Psoas muscle (tissue), 8 donors: ENCODE results near the gene MCTP1. TPM values are rescaled to one million over a fixed set of nuclear protein-coding genes. Genes with fewer than 3 reads are reported as not detected.

Source experiments
- ATAC-seq, 4 donors: fragments of 200-7000 bp; cut with Tn5 transposase; one replicate each; pipeline ENCODE4 v1.9.1; 2020; ENCODE audit warnings: moderate library complexity in 3 of 4, mild to moderate bottlenecking in 2 of 4
- DNase-seq, 2 donors: peaks; one replicate each; pipeline ENCODE4 v3.0.0-alpha.2; 2020
- H3K27ac ChIP-seq: fragments of 200-600 bp; one replicate; pipeline ENCODE4 v1.8.0; 2022
- H3K27me3 ChIP-seq, 3 donors: fragments of 200-600 bp in 1 of 3; one replicate each; pipeline versions ENCODE4 v1.6.1 to v1.8.0; 2013 to 2022; ENCODE audit warnings: low read length in 2 of 3, mild to moderate bottlenecking in 2 of 3, moderate library complexity in 1 of 3; ENCODE audit not compliant: insufficient read depth in 3 of 3
- H3K36me3 ChIP-seq, 2 donors: fragments of 200-600 bp in 1 of 2; one replicate each; pipeline versions ENCODE4 v1.6.1 to v1.8.0; 2013 to 2022; ENCODE audit warnings: low read depth in 1 of 2, mild to moderate bottlenecking in 1 of 2, moderate library complexity in 1 of 2; ENCODE audit not compliant: insufficient read depth in 1 of 2
- H3K4me1 ChIP-seq: fragments of 200-600 bp; one replicate; pipeline ENCODE4 v1.8.0; 2022
- H3K4me3 ChIP-seq: fragments of 200-600 bp; one replicate; pipeline ENCODE4 v1.8.0; 2022; ENCODE audit warnings: mild to moderate bottlenecking
- H3K9me3 ChIP-seq: fragments of 200-600 bp; one replicate; pipeline ENCODE4 v1.8.0; 2022
- WGBS, 3 donors: extraction: QIAGEN DNeasy Blood & Tissue Kit; methylation state at CpG; one replicate each; pipeline versions ENCODE4 v1.1.6 to v1.1.7; 2013; 5-methylcytosine and 5-hydroxymethylcytosine counted together
- intact Hi-C, 2 donors: fragments of 100-400 bp; cut with DNase I; formaldehyde crosslinking; loops; one replicate each; pipeline versions ENCODE4 v1.11.0 to v1.14.2; 2022
- polyA plus RNA-seq, 3 donors: library from polyadenylated mRNA; stranded (reverse); fragments of 200-250 nt; gene quantifications; one replicate each; pipeline ENCODE4 v1.2.3, GENCODE V29; 2013
- total RNA-seq, 4 donors: library from RNA; stranded (reverse); fragmentation: NEBNext Ultra II Directional in 2 of 4; extraction: Animal tissue kit (Norgen Biotek cat#: 25700) in 2 of 4; gene quantifications; one replicate each; pipeline versions ENCODE4 v1.2.1 to v1.2.4, GENCODE V29; 2021 to 2023
- TF ChIP-seq, protein P1 (sequence below): fragments of 200-600 bp; IDR thresholded peaks from one replicate; pipeline ENCODE4 v1.8.0; 2022; ENCODE audit warnings: antibody characterized with exemption
- donor health status: healthy with polysubstance abuse.
- donor health status: DM: no; HTN: no; CAD: no; lungs with moderate emphysema.
- donor health status: Bipolar disorder and iron deficiency.
- donor health status: healthy.
- donor health status: DM: yes; HTN: yes; CAD: no.
- donor health status: DM: no; HTN: no; CAD: no.
- donor health status: DM: no; HTN: no; CAD: no.
- donor health status: DM: yes; HTN: yes; CAD: no.

Gene MCTP1
- total and polyA plus RNA-seq, 7 donors = 1.4 to 8.8 (median 3.5) TPM

DNA sequence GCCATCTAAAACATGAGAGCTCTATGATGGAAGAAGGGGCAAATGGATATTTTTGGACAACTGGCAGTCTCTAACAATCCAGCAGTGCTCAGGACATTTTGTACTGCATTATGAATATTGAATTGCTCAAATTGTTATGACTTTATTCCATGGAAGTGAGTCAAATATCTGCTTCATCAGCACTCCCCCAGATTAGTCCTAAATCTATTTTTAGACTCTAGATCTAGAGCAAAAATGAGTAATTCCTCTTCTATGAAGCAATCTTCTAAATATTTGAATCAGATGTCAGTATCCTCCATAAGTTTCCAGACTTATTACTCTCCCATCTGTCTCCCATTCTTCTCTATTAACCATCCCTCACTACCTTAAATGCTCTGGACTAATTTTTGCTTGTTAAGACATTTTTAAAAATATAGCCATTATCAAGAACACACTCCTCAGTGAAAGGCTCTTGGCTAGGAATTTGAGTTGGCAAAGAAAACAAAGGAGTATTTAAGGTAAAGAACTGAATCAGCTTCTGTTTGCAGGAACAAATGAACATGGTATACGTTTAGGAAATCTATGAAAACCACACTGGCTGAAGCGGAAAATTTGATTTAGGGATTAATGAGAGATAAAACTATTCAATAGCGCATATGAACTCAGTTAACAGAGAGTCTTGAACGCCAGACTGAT is 300.9 kb downstream of the MCTP1 start:
- no peak overlapping the region for H3K27ac ChIP-seq
- no peaks in the 10 kb centered on the region for H3K4me1 ChIP-seq
- 58 to 68% (median 63%) methylated on average over 4 of the region's 4 CpGs for WGBS, 3 donors
- DNase-seq (no peak), ATAC-seq (peak in 1 of 4 donors; percentile 35)
- H3K36me3 ChIP-seq = no peaks in the 10 kb centered on the region
- no peaks in the 10 kb centered on the region for H3K9me3 ChIP-seq
- intact Hi-C loops = no loop called here
- TF ChIP-seq, protein P1, sequence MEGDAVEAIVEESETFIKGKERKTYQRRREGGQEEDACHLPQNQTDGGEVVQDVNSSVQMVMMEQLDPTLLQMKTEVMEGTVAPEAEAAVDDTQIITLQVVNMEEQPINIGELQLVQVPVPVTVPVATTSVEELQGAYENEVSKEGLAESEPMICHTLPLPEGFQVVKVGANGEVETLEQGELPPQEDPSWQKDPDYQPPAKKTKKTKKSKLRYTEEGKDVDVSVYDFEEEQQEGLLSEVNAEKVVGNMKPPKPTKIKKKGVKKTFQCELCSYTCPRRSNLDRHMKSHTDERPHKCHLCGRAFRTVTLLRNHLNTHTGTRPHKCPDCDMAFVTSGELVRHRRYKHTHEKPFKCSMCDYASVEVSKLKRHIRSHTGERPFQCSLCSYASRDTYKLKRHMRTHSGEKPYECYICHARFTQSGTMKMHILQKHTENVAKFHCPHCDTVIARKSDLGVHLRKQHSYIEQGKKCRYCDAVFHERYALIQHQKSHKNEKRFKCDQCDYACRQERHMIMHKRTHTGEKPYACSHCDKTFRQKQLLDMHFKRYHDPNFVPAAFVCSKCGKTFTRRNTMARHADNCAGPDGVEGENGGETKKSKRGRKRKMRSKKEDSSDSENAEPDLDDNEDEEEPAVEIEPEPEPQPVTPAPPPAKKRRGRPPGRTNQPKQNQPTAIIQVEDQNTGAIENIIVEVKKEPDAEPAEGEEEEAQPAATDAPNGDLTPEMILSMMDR = no peak
- H3K27me3 ChIP-seq = no peaks in the 10 kb centered on the region
- H3K4me3 ChIP-seq = no peak overlapping the region

DNA sequence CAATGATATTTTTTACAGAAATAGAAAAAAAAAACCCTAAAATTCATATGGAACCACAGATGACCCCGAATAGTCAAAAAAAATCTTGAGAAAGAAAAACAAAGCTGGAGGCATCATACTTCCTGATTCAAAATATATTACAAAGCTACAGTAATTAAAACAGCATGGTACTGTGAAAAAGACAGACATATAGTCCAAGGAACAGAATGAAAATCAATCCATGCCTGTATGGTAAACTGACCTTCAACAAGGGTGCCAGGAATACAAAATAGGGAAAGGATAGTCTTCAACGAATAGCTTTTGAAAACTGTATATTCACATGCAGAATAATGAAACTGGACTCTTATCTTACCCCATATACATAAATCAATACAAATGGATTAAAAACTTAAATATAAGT is 307.5 kb downstream of the MCTP1 start:
- H3K27ac ChIP-seq = no peak overlapping the region
- H3K4me3 ChIP-seq = no peak overlapping the region
- TF ChIP-seq, protein P1 = no peak
- no peak for ATAC-seq
- intact Hi-C loops = no loop called here
- no peaks in the 10 kb centered on the region for H3K36me3 ChIP-seq
- H3K4me1 ChIP-seq = no peaks in the 10 kb centered on the region
- WGBS, 3 donors = 43 to 58% (median 57%) methylated on average over 2 of the region's 2 CpGs
- no peaks in the 10 kb centered on the region for H3K27me3 ChIP-seq
- no peak for DNase-seq
- peaks cover 27% of the 10 kb centered on the region for H3K9me3 ChIP-seq

DNA sequence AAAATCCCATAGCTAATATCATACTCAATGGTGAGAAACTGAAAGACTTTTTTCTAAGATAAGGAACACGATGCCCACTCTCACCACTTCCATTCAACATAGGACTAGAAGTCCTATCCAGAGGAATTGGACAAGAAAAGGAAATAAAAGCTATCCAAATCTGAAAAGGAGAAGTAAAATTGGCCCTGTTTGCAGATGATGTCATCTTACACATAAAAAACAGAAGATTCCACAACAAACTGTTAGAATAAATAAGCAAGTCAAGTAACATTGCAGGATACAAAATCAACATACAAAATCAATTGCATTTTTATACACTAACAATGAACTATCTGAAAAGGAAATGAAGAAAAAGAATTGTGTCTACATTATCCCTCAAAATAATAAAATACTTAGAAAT is 308.0 kb downstream of the MCTP1 start:
- H3K27me3 ChIP-seq = no peaks in the 10 kb centered on the region
- no peak overlapping the region for H3K4me3 ChIP-seq
- WGBS, 3 donors = 83 to 93% (median 88%) methylated on average over 1 of the region's 1 CpG
- no peaks in the 10 kb centered on the region for H3K36me3 ChIP-seq
- peaks cover 27% of the 10 kb centered on the region for H3K9me3 ChIP-seq
- ATAC-seq = no peak
- intact Hi-C loops = no loop called here
- DNase-seq = no peak
- H3K27ac ChIP-seq = no peak overlapping the region
- no peaks in the 10 kb centered on the region for H3K4me1 ChIP-seq
- TF ChIP-seq, protein P1 = no peak

DNA sequence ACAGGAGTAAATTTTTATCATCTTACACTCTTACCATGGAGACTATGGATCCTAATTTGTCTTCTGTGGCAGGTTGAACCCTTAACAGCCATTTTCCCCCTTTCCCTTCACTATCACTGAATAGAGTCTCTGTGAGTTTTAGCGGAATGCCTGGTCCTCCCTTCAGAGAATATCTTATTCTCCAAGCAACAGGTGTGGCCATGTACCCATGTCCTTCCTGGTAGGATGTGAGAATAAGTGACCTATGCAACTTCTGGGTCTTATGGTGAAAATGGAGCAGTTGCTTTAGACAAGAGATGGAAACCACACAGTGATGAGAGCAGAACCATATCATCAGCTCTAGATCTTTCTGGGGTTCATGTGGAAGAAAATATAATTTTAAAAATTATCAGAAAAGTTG is 312.6 kb downstream of the MCTP1 start:
- H3K4me1 ChIP-seq = no peaks in the 10 kb centered on the region
- no peak for DNase-seq
- WGBS, 3 donors = 82 to 89% (median 88%) methylated on average over 1 of the region's 1 CpG
- H3K27me3 ChIP-seq = no peaks in the 10 kb centered on the region
- ATAC-seq = no peak
- peaks cover 21% of the 10 kb centered on the region for H3K9me3 ChIP-seq
- no peak overlapping the region for H3K27ac ChIP-seq
- TF ChIP-seq, protein P1 = no peak
- intact Hi-C loops = no loop called here
- no peak overlapping the region for H3K4me3 ChIP-seq
- no peaks in the 10 kb centered on the region for H3K36me3 ChIP-seq

DNA sequence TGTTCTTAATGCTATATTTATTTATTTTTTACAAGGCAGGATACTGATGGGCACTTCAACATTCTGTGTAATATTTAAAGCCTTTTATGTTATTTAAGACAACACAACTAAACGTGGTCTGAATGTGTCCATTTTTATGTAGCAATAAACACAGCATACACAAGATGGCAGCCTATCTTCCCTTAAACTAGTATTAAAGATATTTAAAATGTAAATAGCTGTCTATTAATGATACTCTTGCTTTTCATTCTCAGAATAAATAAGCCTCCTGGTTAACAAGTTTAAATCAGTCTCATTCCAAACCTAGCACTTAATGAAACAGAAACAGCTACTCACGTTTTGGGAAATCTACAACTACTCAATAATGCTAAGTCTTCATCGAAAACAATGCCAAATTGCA is 315.7 kb downstream of the MCTP1 start:
- 46 to 54% (median 52%) methylated on average over 3 of the region's 3 CpGs for WGBS, 3 donors
- H3K9me3 ChIP-seq = peaks cover 3% of the 10 kb centered on the region
- TF ChIP-seq, protein P1 = no peak
- no peaks in the 10 kb centered on the region for H3K36me3 ChIP-seq
- H3K4me3 ChIP-seq = no peak overlapping the region
- no peaks in the 10 kb centered on the region for H3K27me3 ChIP-seq
- intact Hi-C loops = no loop called here
- H3K4me1 ChIP-seq = no peaks in the 10 kb centered on the region
- DNase-seq = no peak
- no peak overlapping the region for H3K27ac ChIP-seq
- ATAC-seq = no peak
